A172 (cell line): ENCODE measurements around the gene CD2BP2. TPM values are rescaled to one million over a fixed set of nuclear protein-coding genes. Genes with fewer than 3 reads are reported as not detected.
"Not testable (repeated sequence)": the region's sequence is repeated elsewhere in the genome, so short reads cannot be mapped to it uniquely, and the experiment has no call there.

ENCODE experiments used
- DNase-seq: peaks from one replicate; pipeline ENCODE4 v3.0.0-alpha.2; 2015; ENCODE audit warnings: low spot score
- total RNA-seq: library from RNA; depleted of rRNA; stranded (reverse); fragments of >200 nt; shearing (Covaris generic); gene quantifications from 2 replicates; pipeline ENCODE4 v1.2.3, GENCODE V29; 2014

CD2BP2 gene
- total RNA-seq, 1 experiment from 2014 or later, result 87.1 TPM

DNA sequence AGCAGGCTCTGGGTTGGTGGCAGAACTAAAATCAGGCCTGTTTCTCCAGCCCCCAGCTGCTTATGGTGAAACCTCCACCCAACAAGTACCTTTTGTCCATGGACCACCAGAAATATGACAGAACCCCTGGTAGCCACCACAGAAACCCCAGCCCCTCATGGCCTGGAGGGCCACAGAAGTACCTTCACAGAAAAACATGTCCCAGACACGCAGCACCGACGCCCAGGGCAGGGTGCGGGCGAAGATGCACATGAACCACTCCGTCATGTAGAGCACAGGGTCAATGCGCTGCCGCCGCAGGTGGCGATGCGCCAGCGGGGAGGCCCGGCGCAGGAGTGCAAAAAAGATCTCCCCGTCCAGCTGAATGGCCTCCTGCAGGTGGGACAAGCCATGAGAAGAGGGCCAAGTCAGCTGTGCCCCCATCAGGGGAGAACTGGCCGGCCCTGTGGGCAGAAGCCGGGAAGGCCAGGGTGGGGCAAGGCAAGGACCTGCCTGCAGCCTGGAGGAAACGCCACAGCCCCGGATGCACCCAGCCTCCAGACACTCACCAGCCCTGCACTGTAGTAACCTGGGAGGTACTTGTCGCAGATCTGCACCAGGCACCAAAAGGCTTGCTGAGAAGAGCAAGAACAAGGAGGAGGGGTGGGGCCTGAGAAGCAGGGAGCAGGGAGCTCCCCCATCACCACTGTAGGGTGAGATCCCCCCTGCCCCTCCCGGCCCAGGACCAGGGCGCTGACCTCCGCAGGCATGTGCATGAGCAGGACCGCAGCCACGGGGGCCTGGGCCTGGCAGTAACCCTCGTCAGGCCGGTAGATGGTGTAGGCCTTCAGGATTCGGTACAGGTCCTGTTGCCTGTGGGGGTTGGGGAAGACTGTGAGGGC lies 4.1 kb upstream of the CD2BP2 start:
- DNase-seq, result no peak

DNA sequence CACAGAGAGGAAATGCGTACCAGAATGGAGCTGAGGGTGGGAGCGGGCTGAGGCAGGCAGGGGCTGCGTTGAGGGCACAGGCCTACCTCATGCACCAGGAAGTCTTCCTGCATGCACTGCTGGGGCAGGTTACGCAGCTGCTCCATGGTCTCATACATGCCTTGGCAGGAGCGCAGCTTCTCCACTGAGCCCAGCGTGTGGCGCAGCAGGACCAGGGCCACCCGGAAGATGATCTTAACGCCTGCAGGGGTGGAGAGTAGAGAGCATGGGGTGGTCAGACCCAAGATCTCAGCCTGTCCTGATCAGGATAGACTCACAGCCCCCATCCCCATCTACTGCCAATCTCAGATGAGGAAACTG lies 3.4 kb upstream of the CD2BP2 start:
- no peak for DNase-seq

DNA sequence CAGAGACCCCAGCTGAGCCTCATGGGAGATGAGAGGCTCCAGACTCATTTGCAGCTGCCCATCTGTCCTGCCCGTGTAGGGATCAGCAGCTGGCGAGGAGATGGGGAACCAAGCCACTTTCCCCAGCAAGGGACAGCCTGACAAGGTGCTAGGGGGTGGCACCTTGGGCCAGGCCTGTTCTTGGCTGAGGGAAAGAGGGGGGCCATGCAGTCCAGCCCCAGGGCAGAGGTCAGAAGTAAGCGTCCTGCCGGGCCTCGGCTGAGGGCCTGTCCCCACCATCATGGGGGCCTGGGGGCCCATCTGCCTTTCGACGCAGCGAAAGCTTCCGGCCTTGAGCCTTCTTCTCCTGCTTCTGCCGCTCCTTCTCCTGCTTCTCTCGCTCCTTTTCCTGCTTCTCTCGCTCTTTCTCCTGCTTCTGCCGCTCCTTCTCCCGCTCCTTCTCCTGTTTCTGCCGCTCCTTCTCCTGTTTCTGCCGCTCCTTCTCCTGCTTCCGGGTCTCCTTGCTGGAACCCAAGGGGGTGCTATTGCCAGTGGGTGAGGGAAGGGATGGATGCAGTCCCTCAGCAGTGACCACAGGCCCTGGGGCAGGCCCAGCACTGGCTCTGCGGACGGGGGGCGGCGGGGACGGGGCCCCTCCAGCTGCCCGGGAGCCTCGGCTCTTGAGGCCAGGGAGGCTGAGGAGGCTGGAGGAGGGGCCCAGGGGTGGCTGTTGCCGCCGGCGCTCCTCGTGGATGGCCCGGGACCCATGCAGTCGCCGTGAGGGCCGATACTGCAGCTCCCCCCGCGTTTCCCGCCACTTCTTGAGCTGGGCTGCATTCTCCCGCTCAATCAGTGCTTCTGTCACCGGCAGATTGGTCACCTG lies 2.8 kb upstream of the CD2BP2 start:
- DNase-seq, result no peak

DNA sequence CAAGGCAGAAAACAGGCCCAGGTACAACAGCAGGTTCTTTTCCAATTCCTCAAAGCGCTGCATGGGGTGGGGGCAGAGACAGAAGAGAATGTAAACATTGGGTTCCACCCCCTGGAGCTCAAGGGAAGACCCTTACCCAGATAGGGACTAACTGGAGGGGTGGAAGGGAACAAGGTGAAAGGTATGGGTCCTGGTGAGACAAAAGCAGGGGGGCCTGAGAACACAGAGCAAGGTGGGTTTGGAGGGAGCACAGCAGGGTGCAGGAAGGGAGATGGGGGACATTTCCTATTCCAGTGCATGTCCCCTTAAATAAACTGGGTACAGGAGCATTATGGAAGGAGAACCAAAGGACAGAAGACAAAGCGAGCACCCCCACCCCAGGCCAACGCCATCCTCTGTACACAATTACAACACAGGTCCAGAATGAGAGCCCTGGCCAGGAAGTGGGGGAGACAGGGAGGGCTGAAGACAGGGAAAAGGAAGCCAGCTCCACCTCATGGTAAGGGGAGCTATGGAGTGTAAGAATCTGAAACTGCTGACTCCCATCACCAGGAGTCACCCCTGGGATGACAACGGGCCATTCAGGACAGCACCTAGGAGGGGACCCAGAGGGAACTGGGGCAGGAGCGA lies 2.1 kb upstream of the CD2BP2 start:
- no peak for DNase-seq

DNA sequence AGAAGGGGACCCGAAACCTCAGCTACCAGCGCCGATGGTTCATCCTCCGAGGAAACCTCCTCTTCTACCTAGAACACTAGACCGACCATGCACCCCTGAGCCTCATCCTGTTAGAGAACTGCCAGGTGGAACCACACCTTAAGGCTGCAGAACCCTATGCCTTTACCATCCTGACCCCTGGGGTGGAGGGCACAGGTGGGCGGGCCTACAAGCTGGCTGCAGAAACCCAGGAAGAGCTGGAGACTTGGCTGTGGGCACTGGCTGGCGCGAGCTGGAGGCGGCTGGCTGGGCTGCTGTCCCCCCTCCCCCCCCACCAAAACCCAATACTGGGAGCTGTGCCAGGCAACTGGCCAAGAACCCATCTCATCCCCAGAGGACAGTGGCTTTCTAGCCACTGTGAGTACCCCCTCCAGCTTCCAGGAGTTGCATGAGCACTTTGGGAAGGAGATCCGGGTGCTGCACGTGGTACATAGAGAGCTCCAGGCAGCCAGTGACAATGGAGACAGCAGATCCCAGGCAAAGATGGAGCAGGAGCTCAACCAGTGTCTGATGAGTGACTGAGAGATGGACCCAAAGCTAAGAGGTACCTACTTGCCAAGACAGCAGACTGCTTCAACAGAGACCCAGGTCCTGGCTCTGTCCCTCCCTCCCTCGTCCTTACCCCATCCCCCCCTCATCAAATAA lies 1.4 kb upstream of the CD2BP2 start:
- DNase-seq, result no peak

DNA sequence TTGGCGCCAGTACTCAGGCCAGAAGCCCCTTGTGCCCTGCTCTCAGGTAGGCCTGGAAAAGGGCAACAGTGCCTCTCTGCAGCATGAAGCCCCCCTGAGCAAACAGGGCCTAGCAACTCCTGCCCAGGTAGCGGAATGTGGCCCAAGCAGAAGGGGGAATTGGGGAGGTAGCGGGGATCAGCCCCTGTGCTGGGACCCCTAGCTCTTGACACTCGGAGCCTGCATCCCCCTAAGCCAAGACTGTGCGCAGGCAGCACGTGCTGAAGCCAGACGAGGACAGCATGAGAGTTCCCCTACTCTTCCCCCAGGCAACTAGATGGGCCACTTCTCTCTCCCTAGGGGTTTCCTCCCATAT lies 823 bp upstream of the CD2BP2 start:
- DNase-seq, result no peak

DNA sequence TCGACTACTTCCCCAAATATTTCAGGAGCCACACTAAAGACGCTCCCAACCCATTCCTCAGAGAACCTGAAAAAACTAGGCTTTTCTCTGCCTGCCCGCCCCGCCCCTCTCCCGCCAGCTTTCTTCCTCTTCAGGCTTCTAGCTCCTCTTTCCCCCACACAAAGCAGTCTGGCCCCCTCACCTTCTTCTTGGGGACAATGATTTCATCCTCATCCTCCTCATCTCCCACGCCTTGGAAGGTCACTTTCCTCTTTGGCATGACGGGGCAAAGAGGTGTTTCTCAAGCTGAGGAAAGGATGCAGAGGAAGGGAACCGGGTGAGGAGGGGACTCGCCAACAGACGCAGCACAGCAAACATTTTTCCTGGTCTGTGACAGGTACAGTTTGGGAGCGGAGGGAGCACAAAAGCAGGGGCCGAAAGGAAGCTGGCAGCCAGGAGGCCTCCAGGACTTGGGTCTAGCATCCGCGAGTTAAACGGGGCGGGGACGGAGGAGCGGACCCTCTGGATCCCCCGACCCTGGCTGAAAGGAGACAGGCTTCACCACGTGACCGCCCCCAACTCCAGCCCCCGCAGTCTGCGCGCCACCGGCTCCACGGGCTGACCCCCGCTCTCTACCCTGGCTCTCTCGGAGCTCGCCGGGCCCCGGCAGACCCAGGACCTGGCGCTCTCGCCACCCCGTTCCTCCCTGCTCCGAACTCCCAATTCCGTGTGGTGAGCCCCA lies 525 bp downstream of the CD2BP2 start:
- no peak for DNase-seq

DNA sequence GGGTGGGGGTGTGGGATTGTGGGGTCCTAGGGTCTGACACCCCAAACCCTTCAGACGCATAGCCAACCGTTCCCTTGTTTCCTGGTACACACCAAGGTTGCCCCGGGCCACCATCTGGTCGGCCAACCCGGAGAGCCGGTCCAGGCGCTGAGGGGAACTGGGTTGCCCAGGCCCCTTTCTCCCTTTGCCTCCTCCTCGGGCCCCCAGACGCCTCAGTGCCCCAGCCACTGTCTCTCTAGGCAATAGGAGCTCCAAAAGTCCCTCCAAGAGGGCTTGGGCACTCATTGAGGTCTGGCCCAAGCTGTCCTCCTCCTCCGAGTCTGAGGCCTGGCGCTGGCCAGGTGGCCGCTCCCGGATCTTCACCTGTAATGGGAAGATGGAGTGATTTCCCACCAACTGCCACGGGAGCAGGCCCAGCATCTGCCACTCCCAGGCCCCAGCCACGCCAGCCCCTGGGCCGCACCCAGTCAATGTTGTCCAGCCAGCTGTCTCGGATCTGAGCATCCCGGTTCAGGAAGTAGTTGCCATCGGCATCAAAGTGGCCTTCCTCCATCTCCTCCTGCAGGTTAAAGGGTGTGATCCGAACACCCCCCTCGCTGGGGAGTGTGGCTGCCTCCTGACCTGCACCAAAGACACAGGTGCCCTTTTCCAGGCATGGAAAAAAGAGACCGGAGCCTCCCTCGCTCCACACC lies 1.5 kb downstream of the CD2BP2 start:
- DNase-seq, result no peak

DNA sequence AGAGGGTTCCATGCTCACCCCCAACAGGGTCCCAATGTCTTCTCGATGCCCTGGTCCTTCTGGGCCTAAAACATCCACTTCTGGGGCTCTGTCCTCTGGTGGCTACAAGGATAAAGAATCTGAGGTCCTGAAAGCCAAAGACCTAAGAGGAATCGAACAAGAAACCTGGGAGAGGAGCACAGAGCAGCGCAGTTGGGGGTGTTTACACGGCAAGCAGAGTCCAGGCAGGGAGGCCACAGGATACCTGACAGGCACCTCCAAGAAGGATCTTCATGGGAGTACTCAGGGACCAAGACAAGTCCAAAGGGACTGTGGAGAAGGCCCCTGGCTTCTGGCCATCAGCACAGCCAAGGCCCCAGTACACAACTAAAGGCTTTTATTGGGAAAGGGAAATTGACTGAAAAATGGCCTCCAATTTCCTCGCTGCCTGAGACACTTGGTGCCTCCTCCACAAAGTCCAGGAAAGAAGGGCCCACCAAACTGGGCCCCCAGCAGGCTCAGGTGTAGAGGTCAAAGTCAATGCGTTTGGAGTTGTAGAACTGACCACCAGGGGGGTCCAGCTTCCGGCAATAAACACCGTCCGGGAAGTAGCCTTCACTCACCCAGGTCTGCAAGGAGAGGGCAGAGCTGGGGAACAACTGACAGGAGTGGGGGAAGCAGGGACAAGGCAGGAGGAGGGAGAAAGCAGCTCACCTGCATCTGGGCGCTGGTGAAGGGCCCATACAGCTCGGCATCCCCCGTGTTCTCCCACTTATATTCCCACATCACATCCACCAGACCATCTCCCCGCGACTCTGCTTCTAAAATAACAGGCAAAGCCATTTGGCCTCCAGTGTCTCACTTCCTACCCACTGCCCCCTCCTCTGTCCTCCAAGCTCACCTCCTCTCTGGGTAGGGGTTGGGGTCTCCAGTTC lies 2.4 kb downstream of the CD2BP2 start:
- no peak for DNase-seq

DNA sequence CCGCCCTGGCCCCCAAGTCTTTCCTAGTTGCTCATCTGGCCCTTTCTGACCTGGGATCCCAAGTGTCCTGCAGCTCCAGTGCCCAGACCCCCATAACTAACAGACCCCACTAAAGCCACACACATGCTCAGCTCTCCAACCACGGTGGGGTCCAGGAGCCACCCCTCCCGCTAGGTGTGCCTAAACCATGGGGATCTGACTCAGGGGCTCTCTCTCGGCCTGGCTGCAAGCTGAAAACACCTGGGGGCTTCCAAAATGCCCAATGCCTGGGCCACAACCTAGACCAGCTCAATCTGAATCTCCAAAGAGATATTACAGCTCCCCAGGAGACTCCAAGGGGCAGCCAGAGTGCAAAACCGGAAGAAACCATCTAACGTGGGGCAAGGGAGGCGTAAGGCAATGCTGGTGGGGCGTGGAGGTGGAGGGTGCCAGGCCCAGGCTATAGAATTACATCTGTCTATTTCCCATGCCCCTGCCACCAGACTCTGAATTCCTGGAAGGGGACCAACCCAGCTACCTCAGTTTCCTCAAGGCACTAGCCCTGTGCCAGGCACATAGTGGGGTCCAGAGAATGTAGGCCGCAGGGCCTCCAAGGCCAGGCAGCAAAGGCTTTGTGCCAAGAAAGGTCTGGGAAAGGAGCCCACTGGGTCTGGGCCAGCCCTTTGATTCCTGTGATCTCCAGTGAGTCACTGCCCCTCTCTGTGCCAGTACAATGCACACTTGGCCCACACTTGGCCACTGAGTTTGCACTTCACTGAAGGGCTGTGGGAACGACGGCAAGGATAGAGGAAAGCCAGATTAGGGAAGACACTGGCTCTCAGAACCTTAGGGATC lies 3.3 kb downstream of the CD2BP2 start:
- DNase-seq, result peak; percentile 83

DNA sequence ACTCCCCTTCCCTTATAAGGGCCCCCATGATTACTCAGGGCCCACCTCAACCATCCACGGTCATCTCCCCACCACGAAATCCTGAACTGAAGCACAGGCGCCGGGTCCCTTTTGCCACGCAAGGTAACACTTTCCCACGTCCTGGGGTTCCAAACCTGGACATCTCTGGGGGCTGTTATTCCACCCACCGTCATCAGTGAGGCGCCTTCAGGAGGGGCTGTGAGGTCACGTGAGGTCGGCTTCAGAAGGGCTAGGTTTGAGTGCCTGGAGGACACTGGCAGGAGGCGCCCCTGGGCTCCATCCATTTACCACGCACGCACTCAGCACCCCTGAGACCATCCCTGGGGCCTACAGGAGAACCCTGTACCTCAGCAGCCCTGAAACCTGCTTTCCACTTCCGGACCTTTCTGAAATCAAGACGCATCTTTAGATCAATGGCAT lies 4.1 kb downstream of the CD2BP2 start:
- DNase-seq, result no peak

DNA sequence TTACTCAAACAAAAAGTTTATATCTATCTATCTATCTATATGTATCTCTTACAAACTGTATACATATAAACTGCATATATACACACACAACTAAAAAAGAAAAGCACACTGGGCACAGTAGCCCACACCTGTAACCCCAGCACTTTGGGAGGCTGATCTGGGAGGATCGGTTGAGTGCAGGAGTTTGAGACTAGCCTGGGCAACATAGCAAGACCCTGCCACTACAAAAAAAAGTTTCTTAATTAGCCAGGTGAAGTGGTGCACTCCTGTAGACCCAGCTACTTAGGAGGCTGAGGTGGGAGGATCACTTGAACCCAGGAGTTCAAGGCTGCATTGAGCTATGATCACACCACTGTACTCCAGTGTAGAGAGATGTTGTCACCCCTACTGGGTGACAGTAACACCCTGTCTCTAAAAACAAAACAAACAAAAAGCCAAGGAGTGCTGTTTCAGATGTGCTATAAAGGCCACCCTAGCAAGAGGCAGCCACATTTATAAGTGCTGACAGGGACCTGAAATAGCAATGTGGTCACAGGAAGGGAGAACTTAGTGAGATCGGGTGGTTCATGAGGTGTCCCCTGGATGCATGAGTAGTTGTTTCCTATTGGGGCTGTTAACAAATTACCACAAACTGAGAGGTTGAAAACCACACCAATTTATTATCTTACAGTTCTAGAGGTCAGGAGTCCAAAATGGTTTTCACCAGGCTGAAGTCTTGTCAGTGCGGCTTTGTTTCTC lies 4.8 kb downstream of the CD2BP2 start:
- DNase-seq, result peak; percentile 35

DNA sequence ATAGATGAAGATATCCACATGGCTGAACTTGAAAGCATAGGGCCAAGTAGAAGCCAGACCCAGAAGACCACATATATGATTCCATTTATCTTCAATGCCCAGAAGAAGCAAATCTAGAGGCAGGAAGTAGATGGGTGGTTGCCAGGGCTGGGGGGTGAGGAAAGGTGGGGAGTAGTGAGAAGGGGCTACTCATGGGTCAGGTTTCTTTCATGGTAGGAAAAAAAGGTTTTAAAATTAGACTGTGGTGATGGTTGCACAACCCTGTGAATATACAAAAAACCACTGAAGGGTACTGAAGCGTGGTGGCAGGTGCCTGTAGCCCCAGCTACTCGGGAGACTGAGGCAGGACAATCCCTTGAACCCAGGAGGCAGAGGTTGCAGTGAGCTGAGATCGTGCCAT lies 5.4 kb downstream of the CD2BP2 start:
- no peak for DNase-seq

DNA sequence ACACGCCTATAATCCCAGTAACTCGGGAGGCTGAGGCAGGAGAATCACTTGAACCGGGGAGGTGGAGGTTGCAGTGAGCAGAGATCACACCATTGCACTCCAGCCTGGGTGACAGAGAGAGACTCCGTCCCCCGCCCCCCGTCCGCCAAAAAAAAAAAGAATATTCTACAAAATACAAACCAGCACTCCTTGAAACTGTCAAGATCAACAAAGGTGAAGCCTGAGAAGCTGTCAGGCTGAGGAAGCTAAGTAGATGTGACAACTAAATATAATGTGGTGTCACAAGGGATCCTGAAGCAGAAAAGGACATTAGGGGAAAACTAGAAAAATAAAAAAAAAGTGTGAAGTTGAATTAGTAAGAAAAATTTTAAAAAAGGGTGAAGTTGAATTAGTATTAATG lies 6.2 kb downstream of the CD2BP2 start:
- no peak for DNase-seq

DNA sequence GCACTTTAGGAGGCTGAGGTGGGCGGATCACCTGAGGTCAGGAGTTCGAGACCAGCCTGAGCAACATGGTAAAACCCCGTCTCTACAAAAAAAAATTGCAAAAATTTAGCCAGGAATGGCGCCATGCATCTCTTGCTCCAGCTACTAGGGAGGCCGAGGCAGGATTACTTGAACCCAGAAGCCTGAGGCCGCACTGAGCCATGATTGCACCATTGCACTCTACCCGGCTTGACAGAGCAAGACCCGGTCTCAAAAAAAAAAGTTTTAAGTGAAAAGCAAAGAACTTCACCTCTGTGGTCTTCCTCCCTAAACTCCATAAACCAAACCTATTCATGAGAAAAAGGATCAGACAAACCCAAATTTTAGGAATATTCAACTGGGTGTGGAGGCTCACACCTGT lies 7.0 kb downstream of the CD2BP2 start:
- DNase-seq, result no peak

DNA sequence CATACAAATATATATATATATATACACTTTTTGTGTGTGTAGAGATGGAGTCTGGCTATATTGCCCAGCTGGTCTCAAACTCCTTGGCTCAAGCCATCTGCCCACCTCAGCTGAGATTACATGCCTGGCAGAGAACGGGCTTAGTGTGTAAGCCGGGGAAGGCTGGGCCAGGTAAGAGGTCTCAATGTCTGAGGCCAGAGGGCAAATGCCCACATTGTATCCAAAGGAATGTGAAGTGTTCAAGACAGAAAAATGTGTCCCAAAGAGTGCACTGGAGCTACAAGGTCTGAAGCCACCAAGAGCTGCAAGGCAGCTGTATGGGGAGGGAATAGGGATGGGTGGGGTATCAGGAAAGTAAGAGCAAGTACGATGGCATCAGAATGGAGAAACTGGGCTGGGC lies 8.8 kb downstream of the CD2BP2 start:
- no peak for DNase-seq

DNA sequence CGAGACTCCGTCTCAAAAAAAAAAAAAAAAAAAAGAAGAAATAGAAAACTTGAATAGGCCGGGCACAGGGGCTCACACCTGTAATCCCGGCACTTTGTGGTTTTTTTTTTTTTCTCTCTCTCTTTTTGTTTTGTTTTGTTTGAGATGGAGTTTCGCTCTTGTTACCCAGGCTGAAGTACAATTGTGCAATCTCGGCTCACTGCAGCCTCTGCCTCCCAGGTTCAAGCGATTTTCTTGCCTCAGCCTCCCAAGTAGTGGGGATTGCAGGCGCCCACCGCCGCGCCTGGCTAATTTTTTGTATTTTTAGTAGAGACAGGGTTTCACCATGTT lies 11.7 kb downstream of the CD2BP2 start:
- not testable (repeated sequence) for DNase-seq
